WTC11 (cell line): ENCODE measurements around the gene ULK4. TPM values are rescaled to one million over a fixed set of nuclear protein-coding genes. Genes with fewer than 3 reads are reported as not detected.

Experiments
- ATAC-seq: fragments of 200-7000 bp; cut with Tn5 transposase; 2 replicates; pipeline ENCODE4 v1.10.0; 2021; ENCODE audit warnings: mild to moderate bottlenecking, moderate library complexity
- CTCF ChIA-PET: fragments of 300-600 bp; sonication (Branson Sonifier 250); formaldehyde crosslinking; loops from one replicate; lab custom pipeline; 2021; ENCODE audit warnings: antibody characterized with exemption; lab: Charles Lee
- POLR2A ChIA-PET: fragments of 350-600 bp; sonication (Branson Sonifier 250); formaldehyde crosslinking; loops from one replicate; lab custom pipeline; 2021; ENCODE audit warnings: antibody characterized with exemption; lab: Charles Lee
- DNase-seq: peaks from one replicate; pipeline ENCODE4 v3.0.0; 2021; ENCODE audit warnings: low spot score
- H3K27ac Mint-ChIP-seq: 2 replicates; pipeline ENCODE4 v1.8.0; 2021; ENCODE audit warnings: mixed read lengths
- H3K27me3 Mint-ChIP-seq: 2 replicates; pipeline ENCODE4 v1.8.0; 2021; ENCODE audit warnings: low read depth, mild to moderate bottlenecking, moderate library complexity, mixed read lengths
- H3K36me3 Mint-ChIP-seq: 2 replicates; pipeline ENCODE4 v1.8.0; 2021; ENCODE audit warnings: mixed read lengths
- H3K4me1 Mint-ChIP-seq: 2 replicates; pipeline ENCODE4 v1.8.0; 2022; ENCODE audit warnings: mixed read lengths
- H3K4me3 Mint-ChIP-seq: 2 replicates; pipeline ENCODE4 v1.8.0; 2021; ENCODE audit warnings: mild to moderate bottlenecking, moderate library complexity, mixed read lengths
- H3K9me3 Mint-ChIP-seq: 2 replicates; pipeline ENCODE4 v1.8.0; 2021; ENCODE audit warnings: mixed read lengths
- CREB1 ChIP-seq: sonication (generic); formaldehyde crosslinking; IDR thresholded peaks from 2 replicates; pipeline ENCODE4 v1.8.0; 2023; ENCODE audit warnings: mild to moderate bottlenecking, missing genetic modification reagents
- CTCF ChIP-seq: fragments of 200-600 bp; IDR thresholded peaks from 2 replicates; pipeline ENCODE4 v1.8.0; 2022; ENCODE audit warnings: antibody characterized with exemption
- ETV6 ChIP-seq: sonication (generic); formaldehyde crosslinking; IDR thresholded peaks from 2 replicates; pipeline ENCODE4 v1.8.1; 2022; ENCODE audit warnings: mild to moderate bottlenecking, missing genetic modification reagents
- FOXP4 ChIP-seq: sonication (generic); formaldehyde crosslinking; IDR thresholded peaks from 2 replicates; pipeline ENCODE4 v1.8.0; 2022; ENCODE audit warnings: mild to moderate bottlenecking, missing genetic modification reagents
- GABPB1 ChIP-seq: sonication (generic); formaldehyde crosslinking; IDR thresholded peaks from 2 replicates; pipeline ENCODE4 v1.8.1; 2023; ENCODE audit warnings: mild to moderate bottlenecking, missing genetic modification reagents
- MXD4 ChIP-seq: fragments of 250-450 bp; sonication (Bioruptor Pico); IDR thresholded peaks from 2 replicates; pipeline ENCODE4 v1.8.0; 2021; ENCODE audit warnings: mild to moderate bottlenecking, moderate library complexity, borderline replicate concordance
- OVOL2 ChIP-seq: fragments of 250-450 bp; sonication (Bioruptor Pico); IDR thresholded peaks from 2 replicates; pipeline ENCODE4 v1.9.0; 2021; ENCODE audit warnings: mild to moderate bottlenecking, borderline replicate concordance
- PRRX2 ChIP-seq: fragments of 250-450 bp; sonication (Bioruptor Pico); IDR thresholded peaks from 2 replicates; pipeline ENCODE4 v1.8.0; 2021; ENCODE audit warnings: mild to moderate bottlenecking
- RELA ChIP-seq: sonication (generic); formaldehyde crosslinking; IDR thresholded peaks from 2 replicates; pipeline ENCODE4 v1.8.1; 2022; ENCODE audit warnings: missing genetic modification reagents, mild to moderate bottlenecking, borderline replicate concordance
- TCF7 ChIP-seq: sonication (generic); formaldehyde crosslinking; IDR thresholded peaks from 2 replicates; pipeline ENCODE4 v1.8.0; 2022; ENCODE audit warnings: mild to moderate bottlenecking, low read depth, missing genetic modification reagents, moderate library complexity
- TEAD4 ChIP-seq: sonication (generic); formaldehyde crosslinking; IDR thresholded peaks from 2 replicates; pipeline ENCODE4 v1.8.0; 2022; ENCODE audit warnings: mild to moderate bottlenecking, missing genetic modification reagents
- ZBTB21 ChIP-seq: sonication (generic); formaldehyde crosslinking; IDR thresholded peaks from 2 replicates; pipeline ENCODE4 v1.8.1; 2023; ENCODE audit warnings: mild to moderate bottlenecking, missing genetic modification reagents, borderline replicate concordance
- ZNF219 ChIP-seq: sonication (generic); formaldehyde crosslinking; IDR thresholded peaks from 2 replicates; pipeline ENCODE4 v1.8.0; 2023; ENCODE audit warnings: missing genetic modification reagents, mild to moderate bottlenecking, borderline replicate concordance
- ZNF281 ChIP-seq: sonication (generic); formaldehyde crosslinking; IDR thresholded peaks from 2 replicates; pipeline ENCODE4 v1.8.0; 2023; ENCODE audit warnings: mild to moderate bottlenecking, missing genetic modification reagents
- ZNF512 ChIP-seq: sonication (generic); formaldehyde crosslinking; IDR thresholded peaks from 2 replicates; pipeline ENCODE4 v1.8.1; 2022; ENCODE audit warnings: missing genetic modification reagents, borderline replicate concordance
- ZSCAN18 ChIP-seq: fragments of 250-450 bp; sonication (Bioruptor Pico); IDR thresholded peaks from 2 replicates; pipeline ENCODE4 v2.1.2; 2022; ENCODE audit warnings: mild to moderate bottlenecking, moderate library complexity
- total RNA-seq: library from RNA; stranded (reverse); gene quantifications from 3 replicates; pipeline ENCODE4 v1.2.3, GENCODE V29; 2021

ULK4 gene
- total RNA-seq, 1 experiment from 2014 or later, result 9.2 TPM

GRCh38 chr3:41580274-41580959 is 381.5 kb downstream of the ULK4 start (continued):
- TF ChIP-seq ZNF281 (CRISPR knock-in tag) (no peak), CTCF (no peak), ETV6 (CRISPR knock-in tag) (no peak)

- Mint-ChIP-seq H3K27ac (no peak overlapping the region), H3K4me3 (no peak overlapping the region), H3K36me3 (no peaks in the 10 kb centered on the region), H3K9me3 (no peaks in the 10 kb centered on the region; the same call in 1 of the 2 replicates), H3K27me3 (no peaks in the 10 kb centered on the region), H3K4me1 (peaks cover 50% of the 10 kb centered on the region)
- ChIA-PET CTCF (interaction anchor here (0.6 kb wide), 1 partner anchor 142 kb away, joined by 4 read pairs; no protein-coding TSS in a partner anchor), POLR2A (no interaction called here)
- ATAC-seq (no peak), DNase-seq (no peak)
- TF ChIP-seq TEAD4 (no peak), RELA (CRISPR knock-in tag) (no peak), ZNF281 (CRISPR knock-in tag) (no peak), ZNF219 (CRISPR knock-in tag) (no peak), ZSCAN18 (CRISPR knock-in tag) (no peak), GABPB1 (CRISPR knock-in tag) (no peak), MXD4 (CRISPR knock-in tag) (no peak), OVOL2 (CRISPR knock-in tag) (no peak), ZNF512 (no peak)
- TF ChIP-seq, all 79 proteins: peak for 0
These were observed 382.0 kb downstream of the ULK4 start for GRCh38 chr3:41579861-41580260.

- no peaks in the 10 kb centered on the region; the same call in 1 of the 2 replicates for H3K9me3 Mint-ChIP-seq
- no peak for DNase-seq
- no peaks in the 10 kb centered on the region for H3K36me3 Mint-ChIP-seq
- H3K27ac Mint-ChIP-seq, result 0 out of 2 replicates have a peak overlapping the region, but pooled peaks have one; percentile 22
- no peak overlapping the region for H3K4me3 Mint-ChIP-seq
- H3K27me3 Mint-ChIP-seq, result no peaks in the 10 kb centered on the region
- CTCF ChIA-PET, result no interaction called here
- no peak for TF ChIP-seq PRRX2 (CRISPR knock-in tag)
- TF ChIP-seq TCF7, result no peak
- TF ChIP-seq FOXP4 (CRISPR knock-in tag), result no peak
- TF ChIP-seq ETV6 (CRISPR knock-in tag), result no peak
- no peak for TF ChIP-seq CREB1
- no peak for TF ChIP-seq ZBTB21
- TF ChIP-seq, all 79 proteins: peak for 0
- POLR2A ChIA-PET, result no interaction called here
- H3K4me1 Mint-ChIP-seq, result peaks cover 56% of the 10 kb centered on the region
- ATAC-seq, result no peak
These were observed 383.1 kb downstream of the ULK4 start for GRCh38 chr3:41578798-41579197.
